Stimulated activated naive CD8-positive, alpha-beta T cell treated with anti-CD3 and anti-CD28 coated beads, Interleukin-15, amount 100 ng/mL, for 72 hours (primary cell): ENCODE results near the gene CCNF.
"Not testable (repeated sequence)": the region's sequence is repeated elsewhere in the genome, so short reads cannot be mapped to it uniquely, and the experiment has no call there.

ENCODE experiments used
- ATAC-seq: fragments of 150-1000 bp; cut with Tn5 transposase; 2 replicates; pipeline ENCODE4 v1.10.0; 2021; ENCODE audit warnings: mild to moderate bottlenecking, moderate library complexity
- DNase-seq, 2 donors: peaks; one replicate each; pipeline ENCODE4 v3.0.0; 2021 to 2022
- H3K27ac Mint-ChIP-seq, 2 donors: one replicate each; pipeline ENCODE4 v1.8.0; 2022; ENCODE audit warnings: mild to moderate bottlenecking in 2 of 2, mixed read lengths in 2 of 2, moderate library complexity in 2 of 2
- H3K27me3 Mint-ChIP-seq: one replicate; pipeline ENCODE4 v1.8.0; 2022; ENCODE audit warnings: mixed read lengths
- H3K4me1 Mint-ChIP-seq: one replicate; pipeline ENCODE4 v1.8.0; 2022; ENCODE audit warnings: mild to moderate bottlenecking, mixed read lengths
- H3K4me3 Mint-ChIP-seq, 2 donors: one replicate each; pipeline ENCODE4 v1.8.0; 2022; ENCODE audit warnings: mild to moderate bottlenecking in 2 of 2, mixed read lengths in 2 of 2, moderate library complexity in 1 of 2
- H3K9me3 Mint-ChIP-seq, 2 donors: one replicate each; pipeline ENCODE4 v1.8.0; 2022; ENCODE audit warnings: mixed read lengths in 2 of 2

The CCNF gene, protein sequence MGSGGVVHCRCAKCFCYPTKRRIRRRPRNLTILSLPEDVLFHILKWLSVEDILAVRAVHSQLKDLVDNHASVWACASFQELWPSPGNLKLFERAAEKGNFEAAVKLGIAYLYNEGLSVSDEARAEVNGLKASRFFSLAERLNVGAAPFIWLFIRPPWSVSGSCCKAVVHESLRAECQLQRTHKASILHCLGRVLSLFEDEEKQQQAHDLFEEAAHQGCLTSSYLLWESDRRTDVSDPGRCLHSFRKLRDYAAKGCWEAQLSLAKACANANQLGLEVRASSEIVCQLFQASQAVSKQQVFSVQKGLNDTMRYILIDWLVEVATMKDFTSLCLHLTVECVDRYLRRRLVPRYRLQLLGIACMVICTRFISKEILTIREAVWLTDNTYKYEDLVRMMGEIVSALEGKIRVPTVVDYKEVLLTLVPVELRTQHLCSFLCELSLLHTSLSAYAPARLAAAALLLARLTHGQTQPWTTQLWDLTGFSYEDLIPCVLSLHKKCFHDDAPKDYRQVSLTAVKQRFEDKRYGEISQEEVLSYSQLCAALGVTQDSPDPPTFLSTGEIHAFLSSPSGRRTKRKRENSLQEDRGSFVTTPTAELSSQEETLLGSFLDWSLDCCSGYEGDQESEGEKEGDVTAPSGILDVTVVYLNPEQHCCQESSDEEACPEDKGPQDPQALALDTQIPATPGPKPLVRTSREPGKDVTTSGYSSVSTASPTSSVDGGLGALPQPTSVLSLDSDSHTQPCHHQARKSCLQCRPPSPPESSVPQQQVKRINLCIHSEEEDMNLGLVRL

DNA sequence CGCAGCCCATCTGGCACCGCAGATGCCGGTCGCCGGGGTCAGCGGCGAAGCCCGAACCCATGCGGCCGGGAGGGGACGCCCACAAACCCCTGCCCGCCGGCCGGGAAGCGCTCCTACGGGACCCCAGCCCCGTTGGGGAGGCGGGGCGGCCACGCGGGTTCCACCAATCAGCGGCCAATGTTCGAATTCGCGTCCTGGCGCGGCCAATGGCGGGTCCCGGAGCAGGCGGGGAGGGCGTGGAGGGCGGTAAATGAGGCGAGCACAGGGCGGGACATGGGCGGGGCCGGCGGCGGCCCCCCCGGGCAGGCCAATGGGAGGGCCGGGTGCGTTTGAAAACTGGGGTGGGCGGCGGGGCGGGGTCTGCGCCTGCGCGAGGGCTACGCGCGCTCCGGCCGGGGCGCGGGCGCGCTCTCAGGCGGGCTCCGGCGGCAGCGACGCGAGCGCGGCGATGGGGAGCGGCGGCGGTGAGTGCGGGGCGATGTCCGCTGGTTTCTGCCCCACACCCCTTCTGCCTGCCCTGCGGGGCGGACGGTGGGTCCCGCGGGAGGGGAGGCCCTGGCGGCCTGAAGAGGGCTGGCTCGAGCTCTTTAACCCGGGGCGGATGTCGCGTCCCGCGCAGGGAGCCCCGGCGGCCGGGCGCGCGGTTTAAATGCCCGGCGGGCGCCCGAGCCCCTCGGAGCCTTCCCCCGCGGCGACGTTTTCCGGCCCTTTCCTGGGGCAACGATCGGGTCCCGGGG, at the start of gene CCNF:
CCNF (plus strand) TSS at position 414 of the 737 bp plus-strand sequence; CDS start at position 449, 35 bp downstream.
- Mint-ChIP-seq H3K27me3 (peaks cover 7% of the 10 kb centered on the region), H3K4me1 (peaks cover 32% of the 10 kb centered on the region), H3K9me3 (no peaks in the 10 kb centered on the region), H3K4me3 (peak within 1 kb of the TSS; percentile 97 to 98), H3K27ac (peak within 1 kb of the TSS; percentile 79 to 94)
- ATAC-seq: peak; percentile 96
- peak; percentile 92 to 94 for DNase-seq

DNA sequence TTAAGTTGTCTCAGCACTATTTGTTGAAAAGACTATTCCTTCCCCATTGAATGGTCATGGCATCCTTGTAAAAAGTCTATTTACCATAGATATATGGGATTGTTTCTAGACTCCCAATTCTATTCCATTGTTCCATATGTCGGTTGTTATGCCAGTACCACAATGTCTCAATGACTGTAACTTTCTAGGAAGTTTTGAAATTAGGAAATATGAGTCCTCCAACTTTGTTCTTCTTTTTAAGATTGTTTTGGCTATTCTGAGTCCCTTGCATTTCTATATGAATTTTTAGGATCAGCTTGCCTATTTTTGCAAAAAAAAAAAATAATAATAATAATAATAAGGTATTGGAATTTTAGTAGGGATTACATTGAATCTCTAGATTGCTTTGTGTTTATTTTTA, 45.7 kb upstream of the CCNF start:
- no peak for ATAC-seq
- H3K4me3 Mint-ChIP-seq: no peak overlapping the region
- H3K9me3 Mint-ChIP-seq: no peaks in the 10 kb centered on the region

DNA sequence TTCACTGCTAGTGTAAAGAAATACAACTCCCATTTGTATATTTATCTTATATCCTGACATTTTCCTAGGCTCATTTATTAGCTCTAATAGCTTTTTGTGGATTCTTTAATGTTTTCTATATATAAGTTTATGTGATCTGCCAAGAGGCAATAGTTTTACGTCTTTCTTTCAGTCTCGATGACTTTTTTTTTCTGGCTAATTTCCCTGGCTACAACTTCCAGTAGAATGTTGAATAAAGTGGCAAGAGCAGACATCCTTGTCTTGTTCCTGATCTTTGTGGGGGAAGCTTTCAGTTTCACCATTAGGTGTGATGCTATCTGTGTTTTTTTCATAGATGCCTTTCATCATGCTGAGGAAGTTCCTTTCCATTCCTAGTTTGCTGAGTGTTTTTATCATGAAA, 44.8 kb upstream of the CCNF start:
- H3K4me3 Mint-ChIP-seq: no peak overlapping the region
- H3K9me3 Mint-ChIP-seq: no peaks in the 10 kb centered on the region
- no peaks in the 10 kb centered on the region for H3K27me3 Mint-ChIP-seq
- DNase-seq (no peak), ATAC-seq (no peak)
- no peak overlapping the region for H3K27ac Mint-ChIP-seq
- H3K4me1 Mint-ChIP-seq: no peaks in the 10 kb centered on the region

More for the DNA sequence above, 45.7 kb upstream of the CCNF start:
- H3K4me1 Mint-ChIP-seq: no peaks in the 10 kb centered on the region
- DNase-seq: no peak
- H3K27ac Mint-ChIP-seq: no peak overlapping the region
- no peaks in the 10 kb centered on the region for H3K27me3 Mint-ChIP-seq

DNA sequence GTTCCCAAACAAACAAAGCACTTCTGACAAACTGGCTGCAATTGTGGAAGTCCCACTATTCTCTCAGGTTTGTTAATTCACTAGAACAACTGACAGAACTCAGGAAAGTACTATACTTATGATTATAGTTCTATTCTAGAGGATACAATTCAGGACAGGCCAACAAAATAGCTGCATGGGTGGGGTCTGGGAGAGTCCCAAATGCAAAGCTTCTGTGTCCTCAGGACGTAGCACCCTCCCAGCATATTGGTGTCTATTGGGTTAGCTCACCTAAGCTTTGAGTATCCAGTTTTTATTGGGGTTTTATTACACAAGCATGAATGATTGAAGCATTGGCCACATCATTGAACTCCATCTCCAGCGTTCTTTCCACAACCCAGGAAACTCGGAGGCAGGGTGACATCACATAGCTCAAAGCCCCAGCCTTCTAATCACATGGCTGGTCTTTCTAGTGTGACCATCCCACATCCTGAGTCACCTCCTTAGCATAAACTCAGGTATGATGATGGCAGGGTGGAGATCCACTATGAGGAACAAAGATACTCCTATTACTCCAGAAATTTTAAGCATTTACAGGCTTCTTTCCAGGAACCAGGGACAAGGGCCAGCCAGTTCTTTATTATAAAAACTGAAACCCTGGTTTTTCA, 43.9 kb upstream of the CCNF start:
- H3K4me1 Mint-ChIP-seq: no peaks in the 10 kb centered on the region
- no peaks in the 10 kb centered on the region for H3K9me3 Mint-ChIP-seq
- H3K27me3 Mint-ChIP-seq: no peaks in the 10 kb centered on the region
- ATAC-seq (no peak), DNase-seq (no peak)
- no peak overlapping the region for H3K4me3 Mint-ChIP-seq
- H3K27ac Mint-ChIP-seq: no peak overlapping the region

DNA sequence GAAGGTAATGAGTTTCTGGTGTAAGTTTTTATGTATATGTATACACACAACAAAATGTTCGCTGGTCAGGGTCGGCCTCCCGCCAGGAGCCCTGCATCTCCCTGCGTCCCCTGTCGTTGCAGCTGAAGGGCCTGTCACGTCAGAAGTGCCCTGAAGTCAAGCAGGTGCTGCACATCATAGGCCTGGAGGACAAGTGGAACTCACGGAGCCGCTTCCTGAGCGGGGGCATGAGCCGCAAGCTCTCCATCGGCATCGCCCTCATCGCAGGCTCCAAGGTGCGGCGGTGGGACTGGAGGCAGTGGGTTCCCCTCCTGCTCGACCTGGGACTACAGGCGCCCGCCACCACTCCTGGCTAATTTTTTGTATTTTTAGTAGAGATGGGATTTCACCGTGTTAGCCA, 43.3 kb upstream of the CCNF start:
- not testable (repeated sequence) for H3K4me1 Mint-ChIP-seq, H3K4me3 Mint-ChIP-seq, H3K27me3 Mint-ChIP-seq, H3K27ac Mint-ChIP-seq, DNase-seq, ATAC-seq, H3K9me3 Mint-ChIP-seq

DNA sequence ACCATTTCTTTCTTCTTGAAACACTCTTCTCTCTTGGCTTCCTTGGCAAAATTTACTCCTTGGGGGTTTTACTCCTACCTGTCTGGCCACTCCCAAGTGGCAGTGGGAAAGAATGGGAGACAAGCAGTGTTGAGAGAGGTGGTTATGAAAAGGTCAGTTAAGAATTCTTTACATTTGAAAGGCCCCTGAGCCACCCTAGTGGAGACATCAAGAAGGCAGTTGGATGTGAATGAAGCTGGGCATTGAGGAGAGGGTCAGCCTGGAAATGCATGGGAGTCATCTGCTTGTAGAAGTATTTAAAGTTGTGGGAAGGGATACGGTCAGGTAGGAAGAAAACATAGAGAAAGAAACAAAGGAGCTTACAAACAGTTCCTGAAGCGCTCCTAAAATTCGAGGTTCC, 42.3 kb upstream of the CCNF start:
- H3K9me3 Mint-ChIP-seq: no peaks in the 10 kb centered on the region
- no peaks in the 10 kb centered on the region for H3K4me1 Mint-ChIP-seq
- no peak overlapping the region for H3K4me3 Mint-ChIP-seq
- no peaks in the 10 kb centered on the region for H3K27me3 Mint-ChIP-seq
- no peak for DNase-seq
- no peak overlapping the region for H3K27ac Mint-ChIP-seq
- no peak for ATAC-seq

DNA sequence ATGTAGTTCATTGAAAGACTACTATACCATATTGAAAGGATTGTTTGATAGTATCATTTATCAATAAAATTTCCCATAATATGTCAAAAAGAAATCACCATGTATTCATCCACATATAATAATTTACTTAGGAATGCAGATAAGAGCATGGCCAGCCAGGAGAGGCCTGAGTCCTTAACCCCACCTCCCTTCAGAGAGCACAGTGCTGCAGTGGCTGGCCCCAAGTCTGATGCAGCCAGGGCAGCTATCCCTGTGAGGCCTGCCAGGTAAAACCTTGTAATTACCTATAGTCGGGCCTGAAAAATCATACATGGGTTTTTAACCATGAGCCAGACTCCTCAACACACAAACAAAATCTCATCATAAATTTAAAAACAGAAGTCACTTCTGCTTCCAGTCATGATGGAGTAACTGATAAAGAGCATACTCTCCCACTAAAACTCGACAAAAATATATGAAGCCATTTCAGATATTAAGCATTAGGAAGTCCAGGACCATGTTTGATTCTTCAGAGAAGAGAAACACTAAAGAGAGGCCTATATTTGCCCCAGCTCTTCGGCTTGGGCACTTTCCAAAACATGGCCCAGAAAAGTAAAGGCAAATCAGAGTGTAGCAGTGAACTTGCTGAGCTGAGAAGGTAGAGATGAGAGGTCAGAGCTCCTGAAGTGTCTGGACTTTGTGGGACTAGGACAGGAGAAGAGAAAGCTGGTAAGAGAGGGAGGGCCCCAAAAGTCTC, 40.9 kb upstream of the CCNF start:
- no peak overlapping the region for H3K27ac Mint-ChIP-seq
- DNase-seq (no peak), ATAC-seq (no peak)
- no peaks in the 10 kb centered on the region for H3K27me3 Mint-ChIP-seq
- H3K9me3 Mint-ChIP-seq: no peaks in the 10 kb centered on the region
- no peaks in the 10 kb centered on the region for H3K4me1 Mint-ChIP-seq
- H3K4me3 Mint-ChIP-seq: no peak overlapping the region

DNA sequence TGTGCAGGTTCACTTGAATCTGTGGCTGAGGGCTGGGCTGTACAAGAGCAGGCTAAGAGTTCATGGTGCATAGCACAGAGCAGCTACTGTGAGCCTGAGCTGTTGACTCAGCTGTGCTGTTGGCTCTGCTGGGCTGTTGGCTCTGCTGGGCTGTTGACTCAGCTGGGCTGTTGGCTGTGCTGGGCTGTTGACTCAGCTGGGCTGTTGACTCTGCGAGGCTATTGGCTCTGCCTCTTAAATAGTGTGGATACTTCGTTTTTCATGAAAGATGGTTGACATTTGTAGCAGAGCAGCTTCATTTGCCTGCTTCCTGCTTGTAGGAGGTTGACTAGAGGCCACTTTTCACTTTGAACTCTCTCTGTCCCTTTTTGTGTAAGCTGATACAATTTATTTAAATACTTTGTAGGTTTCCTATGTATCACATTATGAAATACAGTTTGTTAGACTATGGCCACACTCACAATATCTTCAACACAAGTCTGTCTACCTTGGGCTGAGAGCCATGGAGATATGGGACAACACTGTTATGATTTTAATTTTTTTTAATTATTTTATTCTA, 40.3 kb upstream of the CCNF start:
- H3K4me3 Mint-ChIP-seq: no peak overlapping the region
- H3K27ac Mint-ChIP-seq: no peak overlapping the region
- no peak for DNase-seq
- no peaks in the 10 kb centered on the region for H3K4me1 Mint-ChIP-seq
- peaks cover 1% of the 10 kb centered on the region for H3K27me3 Mint-ChIP-seq
- ATAC-seq: no peak
- no peaks in the 10 kb centered on the region for H3K9me3 Mint-ChIP-seq

DNA sequence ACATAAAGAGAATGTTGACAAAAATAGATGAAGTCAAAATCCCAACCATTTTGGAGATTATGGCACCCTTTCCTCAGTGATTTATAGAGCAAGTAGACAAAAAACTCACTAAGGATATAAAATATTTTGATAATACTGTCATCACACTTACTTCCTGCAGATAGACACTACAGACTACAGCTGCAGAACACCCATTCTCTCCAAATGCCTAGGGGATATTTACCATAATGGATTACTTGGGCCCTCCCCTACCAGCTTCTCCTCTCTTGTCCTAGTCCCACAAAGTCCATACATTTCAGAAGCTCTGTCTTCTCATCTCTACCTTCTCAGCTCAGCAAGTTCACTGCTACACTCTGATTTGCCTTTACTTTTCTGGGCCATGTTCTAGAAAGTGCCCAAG, 37.2 kb upstream of the CCNF start:
- Mint-ChIP-seq H3K27ac (no peak overlapping the region), H3K4me3 (no peak overlapping the region), H3K4me1 (no peaks in the 10 kb centered on the region), H3K27me3 (peaks cover 12% of the 10 kb centered on the region), H3K9me3 (no peaks in the 10 kb centered on the region)
- no peak for ATAC-seq
- no peak for DNase-seq

DNA sequence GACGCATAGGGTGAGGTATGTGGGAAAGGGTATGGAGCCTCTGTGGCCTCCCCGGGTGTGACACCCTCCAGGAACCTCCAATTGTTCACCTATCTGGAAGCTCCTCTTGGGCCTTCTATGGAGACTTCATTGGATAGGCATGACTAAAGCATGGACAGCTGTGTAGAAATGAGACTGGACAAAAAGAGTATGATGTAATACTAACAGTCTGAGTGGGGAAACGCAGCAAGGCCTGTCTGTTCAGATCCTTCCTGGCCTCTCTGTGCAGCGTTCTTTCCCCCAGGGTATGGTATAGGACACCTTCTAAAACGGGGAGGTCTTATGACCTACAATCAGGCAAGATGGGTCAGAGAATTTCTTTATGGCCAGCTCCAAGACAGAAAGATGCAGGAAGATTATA, 30.7 kb upstream of the CCNF start:
- H3K9me3 Mint-ChIP-seq: no peaks in the 10 kb centered on the region

DNA sequence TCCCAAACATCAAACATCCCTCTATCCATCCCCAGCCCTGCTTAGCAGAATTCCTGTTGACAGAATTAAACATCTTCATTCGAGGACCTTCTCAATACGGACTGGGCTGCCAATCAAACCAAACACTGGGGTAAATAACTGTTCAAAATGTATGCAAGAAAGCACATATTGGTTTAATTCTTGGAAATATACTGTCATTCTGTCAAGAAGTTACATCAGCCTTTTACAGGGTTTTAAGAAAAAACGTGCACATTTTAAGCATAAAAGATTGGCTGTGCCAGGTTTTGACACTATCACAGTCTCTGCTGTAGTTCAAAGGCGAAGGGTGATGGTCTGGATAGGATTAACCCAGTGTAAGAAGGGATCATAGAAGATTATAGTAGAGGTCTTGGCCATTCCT, 25.1 kb upstream of the CCNF start:
- DNase-seq (no peak), ATAC-seq (peak; percentile 40)
- no peak overlapping the region for H3K4me3 Mint-ChIP-seq
- H3K27ac Mint-ChIP-seq: peak overlapping the region; percentile 86 to 99
- H3K4me1 Mint-ChIP-seq: peaks cover 6% of the 10 kb centered on the region
- no peaks in the 10 kb centered on the region for H3K9me3 Mint-ChIP-seq
- no peaks in the 10 kb centered on the region for H3K27me3 Mint-ChIP-seq

More for the DNA sequence above, 30.7 kb upstream of the CCNF start:
- Mint-ChIP-seq H3K27me3 (peaks cover 12% of the 10 kb centered on the region), H3K4me1 (no peaks in the 10 kb centered on the region), H3K4me3 (no peak overlapping the region), H3K27ac (peak overlapping the region in 1 of 2 donors; percentile 79)
- ATAC-seq (no peak), DNase-seq (no peak)

DNA sequence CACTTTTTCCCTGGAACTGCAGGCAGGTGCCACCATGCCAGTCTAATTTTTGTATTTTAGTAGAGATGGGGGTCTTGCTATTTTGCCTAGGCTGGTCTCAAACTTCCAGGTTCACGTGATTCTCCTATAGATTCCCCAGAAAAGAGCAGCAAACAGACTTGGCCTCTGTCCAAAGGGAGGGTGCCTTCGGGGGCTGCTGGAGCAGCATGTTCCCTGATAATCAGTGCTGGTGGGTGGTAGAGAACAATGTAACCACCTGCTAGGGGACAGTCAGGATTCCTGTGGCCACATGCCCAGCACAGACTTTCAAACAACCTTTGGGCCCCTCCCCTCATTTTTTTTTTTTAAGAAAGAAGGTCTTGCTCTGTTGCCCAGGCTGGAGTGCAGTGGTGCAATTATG, 14.2 kb upstream of the CCNF start:
- Mint-ChIP-seq H3K4me1 (no peaks in the 10 kb centered on the region), H3K27me3 (peaks cover 19% of the 10 kb centered on the region), H3K9me3 (no peaks in the 10 kb centered on the region), H3K27ac (no peak overlapping the region), H3K4me3 (no peak overlapping the region)
- ATAC-seq: no peak
- DNase-seq: no peak

DNA sequence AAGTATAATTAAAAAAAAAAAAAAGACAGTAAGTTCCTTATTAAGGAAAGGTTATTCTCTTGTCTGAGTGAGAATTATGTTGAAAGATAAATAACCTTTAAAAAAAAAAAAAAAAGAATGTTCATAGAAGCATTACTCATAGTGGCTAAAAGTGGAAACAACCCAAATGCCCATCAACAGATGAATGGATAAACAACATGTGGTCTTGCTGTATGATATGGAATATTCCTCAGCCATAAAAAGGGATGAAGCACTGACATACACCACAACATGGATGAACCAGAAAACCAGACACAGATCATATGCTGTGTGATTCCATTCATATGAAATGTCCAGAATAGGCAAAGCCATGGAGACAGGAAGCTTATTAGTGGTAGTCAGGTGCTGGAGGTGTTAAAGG, 9.2 kb upstream of the CCNF start:
- no peak for DNase-seq
- no peak for ATAC-seq
- H3K4me1 Mint-ChIP-seq: peaks cover 5% of the 10 kb centered on the region
- H3K27me3 Mint-ChIP-seq: peaks cover 1% of the 10 kb centered on the region
- H3K27ac Mint-ChIP-seq: no peak overlapping the region
- H3K9me3 Mint-ChIP-seq: no peaks in the 10 kb centered on the region
- H3K4me3 Mint-ChIP-seq: no peak overlapping the region

DNA sequence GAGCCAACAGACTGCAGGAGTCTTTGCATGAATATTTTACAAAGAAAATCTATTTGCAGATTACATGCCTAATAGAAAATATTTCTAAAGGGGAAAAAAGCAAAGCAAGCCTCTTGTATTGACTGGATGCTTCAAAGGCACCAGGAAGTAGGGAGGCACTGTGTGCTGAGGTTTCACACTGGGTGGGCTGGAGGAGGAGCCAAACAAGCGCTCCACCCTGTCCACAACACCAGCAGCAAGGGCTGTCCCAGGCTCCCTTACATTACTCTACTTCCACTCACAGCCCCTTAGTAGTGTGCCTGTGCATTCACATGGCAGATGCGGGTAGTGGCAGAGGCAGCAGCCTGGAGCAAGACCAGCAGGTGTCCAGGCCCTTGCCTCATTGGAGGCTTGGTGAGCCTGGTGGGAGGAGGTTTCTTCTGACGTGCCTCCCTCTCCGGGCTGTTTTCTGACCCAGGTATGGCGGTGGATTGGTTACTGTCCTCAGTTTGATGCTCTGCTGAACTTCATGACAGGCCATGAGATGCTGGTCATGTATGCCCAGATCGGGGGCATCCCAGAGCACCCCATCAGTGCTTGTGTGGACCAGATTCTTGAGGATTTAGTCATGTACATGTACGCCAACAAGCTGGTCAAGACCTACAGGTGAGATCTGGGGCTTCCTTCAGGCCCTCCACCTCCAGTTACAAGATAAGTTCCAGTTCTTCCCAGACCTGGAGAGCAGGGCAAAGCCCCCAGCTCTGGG, 7.0 kb upstream of the CCNF start:
- no peak overlapping the region for H3K27ac Mint-ChIP-seq
- peaks cover 2% of the 10 kb centered on the region for H3K27me3 Mint-ChIP-seq
- DNase-seq: no peak
- no peak overlapping the region for H3K4me3 Mint-ChIP-seq
- peaks cover 8% of the 10 kb centered on the region for H3K4me1 Mint-ChIP-seq
- no peaks in the 10 kb centered on the region for H3K9me3 Mint-ChIP-seq
- ATAC-seq: no peak
